Measurements from ENCODE around the gene PCBP1.

DNA sequence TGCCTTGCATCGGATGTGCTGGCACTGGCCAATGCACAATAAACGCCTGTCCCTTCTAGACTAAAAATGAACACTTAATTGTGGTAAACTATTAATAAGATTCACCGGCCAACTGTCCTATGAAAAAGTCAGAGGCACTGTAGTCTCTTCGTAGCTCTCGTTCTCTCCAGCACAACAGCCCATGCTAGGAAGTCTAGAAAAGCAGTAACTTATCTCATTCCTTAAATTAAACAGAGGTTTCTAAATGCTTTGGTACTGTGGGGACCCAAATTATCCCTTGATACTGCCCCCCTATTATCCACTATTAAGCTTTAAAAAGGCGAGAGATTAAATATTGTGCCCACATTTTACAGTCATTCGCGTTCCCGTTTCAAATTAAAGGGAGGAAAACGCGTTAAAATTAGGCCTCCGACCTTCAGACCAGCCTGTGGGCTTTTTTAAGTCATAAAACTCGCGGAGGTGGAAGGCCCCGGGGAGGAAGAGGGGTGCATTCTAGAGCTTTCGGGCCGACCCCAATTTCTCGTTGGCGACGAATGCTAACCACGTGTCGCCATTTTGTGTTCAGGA lies 1.5 kb upstream of the PCBP1 start:
- TF ChIP-seq POLR2A (IDR thresholded peaks at IDR 0.05) = no peak
- TF ChIP-seq, protein P1, sequence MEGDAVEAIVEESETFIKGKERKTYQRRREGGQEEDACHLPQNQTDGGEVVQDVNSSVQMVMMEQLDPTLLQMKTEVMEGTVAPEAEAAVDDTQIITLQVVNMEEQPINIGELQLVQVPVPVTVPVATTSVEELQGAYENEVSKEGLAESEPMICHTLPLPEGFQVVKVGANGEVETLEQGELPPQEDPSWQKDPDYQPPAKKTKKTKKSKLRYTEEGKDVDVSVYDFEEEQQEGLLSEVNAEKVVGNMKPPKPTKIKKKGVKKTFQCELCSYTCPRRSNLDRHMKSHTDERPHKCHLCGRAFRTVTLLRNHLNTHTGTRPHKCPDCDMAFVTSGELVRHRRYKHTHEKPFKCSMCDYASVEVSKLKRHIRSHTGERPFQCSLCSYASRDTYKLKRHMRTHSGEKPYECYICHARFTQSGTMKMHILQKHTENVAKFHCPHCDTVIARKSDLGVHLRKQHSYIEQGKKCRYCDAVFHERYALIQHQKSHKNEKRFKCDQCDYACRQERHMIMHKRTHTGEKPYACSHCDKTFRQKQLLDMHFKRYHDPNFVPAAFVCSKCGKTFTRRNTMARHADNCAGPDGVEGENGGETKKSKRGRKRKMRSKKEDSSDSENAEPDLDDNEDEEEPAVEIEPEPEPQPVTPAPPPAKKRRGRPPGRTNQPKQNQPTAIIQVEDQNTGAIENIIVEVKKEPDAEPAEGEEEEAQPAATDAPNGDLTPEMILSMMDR (IDR thresholded peaks at IDR 0.05) = no peak

Data from transverse colon (tissue), 3 donors.